NCI-H2227 (cell line): ENCODE data around the gene P2RX7.
"Not testable (repeated sequence)": the region's sequence is repeated elsewhere in the genome, so short reads cannot be mapped to it uniquely, and the experiment has no call there.

ENCODE experiments used
- DNase-seq: peaks from one replicate; lab custom pipeline; 2025; ENCODE audit not compliant: unreplicated experiment; lab: John Stamatoyannopoulos, UW

Gene P2RX7

DNA sequence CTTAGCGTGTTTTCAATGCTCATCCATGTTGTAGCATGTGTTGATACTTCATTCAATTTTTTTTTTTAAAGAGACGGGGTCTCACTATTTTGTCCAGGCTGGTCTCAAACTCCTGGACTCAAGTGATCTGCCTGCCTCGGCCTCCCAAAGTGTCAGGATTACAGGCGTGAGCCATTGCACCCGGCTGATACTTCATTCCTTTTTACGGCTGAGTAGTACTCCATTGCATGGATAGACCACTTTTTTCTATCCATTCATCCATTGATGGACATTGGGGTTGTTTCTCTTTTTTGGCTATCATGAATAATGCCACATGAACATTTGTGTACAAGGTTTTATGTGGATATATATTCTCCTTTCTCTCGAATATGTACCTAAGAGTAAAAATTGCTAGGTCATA, 1.2 kb downstream of the P2RX7 start:
- no peak for DNase-seq

DNA sequence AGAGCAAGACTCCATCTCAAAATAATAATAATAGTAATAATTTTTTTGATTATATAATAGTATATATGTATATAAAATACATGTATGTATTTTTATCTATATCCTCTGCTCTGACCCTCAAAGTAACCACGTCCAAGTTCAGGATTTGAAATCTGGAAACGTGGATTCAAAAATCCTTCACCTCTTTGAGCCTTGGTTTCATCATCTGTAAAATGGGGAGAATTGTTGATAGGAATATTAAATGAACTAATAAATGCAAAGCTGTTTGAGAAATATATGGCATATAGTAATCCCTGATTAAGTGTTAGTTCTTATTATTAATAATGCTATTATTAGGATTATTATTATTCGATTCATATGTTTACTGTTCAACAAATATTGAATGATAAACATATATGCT, 2.6 kb downstream of the P2RX7 start:
- no peak for DNase-seq

DNA sequence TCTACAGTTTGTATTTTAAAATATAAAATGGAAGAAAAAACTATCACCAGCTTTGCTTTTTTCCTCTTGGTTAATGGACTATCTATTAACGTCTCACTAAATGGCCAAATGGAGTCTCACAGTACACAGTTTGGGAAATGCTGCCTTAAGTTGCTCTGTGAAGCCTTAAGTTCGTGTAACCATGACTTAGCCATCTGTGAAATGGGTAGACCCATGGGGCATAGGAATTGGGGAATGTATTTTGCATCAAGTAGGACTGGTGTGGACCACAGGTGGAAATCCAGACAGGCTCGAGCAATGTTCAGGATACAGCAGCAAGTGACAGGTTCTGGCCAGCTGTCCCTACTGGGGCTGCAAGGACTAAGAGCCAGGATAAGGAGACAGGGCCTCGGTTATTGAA, 4.8 kb downstream of the P2RX7 start:
- no peak for DNase-seq

DNA sequence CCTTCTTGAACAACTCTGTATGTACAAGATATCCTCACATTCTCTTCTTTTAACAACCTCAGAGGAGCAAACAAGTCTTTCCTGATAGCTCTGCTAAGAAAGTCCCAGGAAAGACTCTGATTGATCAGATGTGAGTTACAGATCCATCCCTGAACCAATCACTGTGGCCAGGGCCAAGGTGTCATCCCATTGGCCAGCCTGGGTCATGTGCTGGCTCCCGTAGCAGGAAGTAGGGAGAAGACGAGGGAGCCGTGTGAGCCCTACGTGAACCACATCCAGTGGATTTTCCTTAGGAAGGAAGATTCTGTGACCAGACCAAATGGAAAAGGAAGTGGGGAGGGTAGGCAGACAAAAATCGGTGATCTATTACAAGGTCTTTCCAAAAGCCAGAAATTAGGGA, 5.6 kb downstream of the P2RX7 start:
- DNase-seq = no peak

DNA sequence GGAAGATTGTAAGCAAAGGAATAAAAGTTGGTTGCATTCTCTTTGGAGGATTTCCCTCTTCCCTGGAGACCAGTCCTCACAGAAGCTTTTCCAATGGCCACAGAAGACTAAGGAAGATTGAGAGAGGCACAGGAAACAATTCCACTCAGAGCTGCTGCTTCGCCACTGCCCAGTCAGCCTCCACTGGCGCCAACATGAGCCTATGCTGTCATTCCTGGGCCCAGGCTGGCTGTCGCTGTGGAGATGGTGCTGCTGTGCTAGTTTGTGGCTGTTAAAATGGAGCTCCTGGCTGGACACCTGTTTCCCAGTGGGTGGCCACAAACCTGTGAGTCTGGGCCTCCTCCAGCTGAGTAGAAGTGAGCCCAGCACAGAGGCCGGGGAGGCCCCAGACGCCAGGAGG, 6.6 kb downstream of the P2RX7 start:
- no peak for DNase-seq

DNA sequence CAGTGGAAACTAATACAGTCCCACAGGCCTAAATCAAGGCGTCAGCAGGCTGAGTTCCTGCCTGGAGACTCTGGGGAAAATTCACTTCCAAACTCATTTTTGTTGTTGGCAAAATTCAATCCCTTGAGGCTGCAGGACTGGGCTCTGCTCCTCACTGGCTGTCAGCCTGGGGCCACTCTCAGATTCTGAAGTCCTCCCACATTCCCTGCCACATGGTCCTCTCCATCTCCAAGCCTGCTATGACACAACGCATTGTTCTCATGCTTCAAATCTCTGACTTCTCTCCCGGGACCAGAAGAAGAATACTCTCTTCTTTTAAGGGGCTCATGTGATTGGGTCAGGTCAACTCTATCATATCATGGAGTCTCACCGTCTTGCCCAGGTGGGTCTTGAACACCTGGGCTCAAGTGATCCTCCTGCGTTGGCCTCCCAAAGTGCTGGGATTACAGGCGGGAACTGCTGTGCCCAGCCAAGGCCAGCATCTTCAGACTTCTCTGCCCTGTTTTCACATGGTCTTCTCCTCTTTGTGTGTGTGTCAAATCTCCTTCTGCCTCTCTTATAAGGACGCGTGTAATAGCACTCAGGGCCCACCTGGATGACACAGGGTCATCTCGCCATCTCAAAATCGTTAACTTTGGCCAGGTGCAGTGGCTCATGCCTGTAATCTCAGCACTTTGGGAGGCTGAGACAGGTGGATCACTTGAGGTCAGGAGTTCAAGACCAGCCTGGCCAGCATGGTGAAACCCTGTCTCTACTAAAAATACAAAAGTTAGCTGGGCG, 9.7 kb downstream of the P2RX7 start:
- no peak for DNase-seq

DNA sequence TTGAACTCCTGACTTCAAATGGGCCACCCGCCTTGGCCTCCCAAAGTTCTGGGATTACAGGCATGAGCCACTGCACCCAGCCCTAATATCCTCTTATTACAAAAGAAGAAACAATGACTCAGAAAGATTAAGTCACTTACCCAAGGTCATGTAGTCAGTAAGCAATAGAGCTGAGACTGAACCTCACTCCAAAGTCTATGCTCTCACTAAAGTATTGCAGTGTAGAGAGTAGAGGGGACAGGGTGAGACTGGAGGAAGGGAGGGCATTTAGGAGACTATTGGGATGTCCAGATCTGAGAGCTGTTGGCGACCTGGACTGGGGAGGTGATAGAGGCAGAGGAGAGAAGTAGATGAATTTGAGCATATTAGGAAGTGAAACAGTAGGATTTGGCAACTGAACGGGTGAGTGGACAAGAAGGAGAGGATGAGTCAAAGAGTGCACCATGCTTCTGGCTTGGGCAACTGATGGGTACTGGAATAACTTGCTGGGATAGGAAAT, 11.8 kb downstream of the P2RX7 start:
- no peak for DNase-seq

DNA sequence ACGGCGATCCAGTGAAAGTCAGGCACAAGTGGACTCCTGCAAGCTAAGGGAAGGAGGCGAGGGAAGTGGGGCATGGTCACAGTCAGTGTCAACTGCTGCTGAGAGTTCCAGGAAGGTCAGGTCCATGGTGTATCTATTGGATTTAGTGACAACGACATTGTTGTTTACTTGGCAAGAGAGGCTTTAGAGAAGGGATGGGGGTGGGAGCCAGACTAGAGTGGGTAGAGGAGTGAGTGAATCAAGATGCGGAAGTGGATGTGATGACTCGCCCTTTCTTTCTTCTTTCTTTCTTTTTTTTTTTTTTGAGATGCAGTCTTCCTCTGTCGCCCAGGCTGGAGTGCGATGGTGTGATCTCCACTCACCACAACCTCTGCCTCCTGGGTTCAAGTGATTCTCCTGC, 12.5 kb downstream of the P2RX7 start:
- DNase-seq = no peak

DNA sequence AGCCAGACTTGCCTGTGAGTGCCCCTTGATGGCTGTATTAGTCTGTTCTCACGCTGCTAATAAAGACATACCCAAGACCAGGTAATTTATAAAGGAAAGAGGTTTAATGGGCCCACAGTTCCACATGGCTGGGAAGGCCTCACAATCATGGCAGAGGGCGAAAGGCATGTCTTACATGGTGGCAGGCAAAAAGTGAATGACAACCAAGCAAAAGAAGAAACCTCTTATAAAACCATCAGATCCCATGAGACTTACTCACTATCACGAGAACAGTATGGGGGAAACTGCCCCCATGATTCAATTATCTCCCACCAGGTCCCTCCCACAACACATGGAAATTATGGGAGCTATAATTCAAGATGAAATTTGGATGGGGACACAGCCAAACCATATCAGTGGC, 16.6 kb downstream of the P2RX7 start:
- DNase-seq = not testable (repeated sequence)

DNA sequence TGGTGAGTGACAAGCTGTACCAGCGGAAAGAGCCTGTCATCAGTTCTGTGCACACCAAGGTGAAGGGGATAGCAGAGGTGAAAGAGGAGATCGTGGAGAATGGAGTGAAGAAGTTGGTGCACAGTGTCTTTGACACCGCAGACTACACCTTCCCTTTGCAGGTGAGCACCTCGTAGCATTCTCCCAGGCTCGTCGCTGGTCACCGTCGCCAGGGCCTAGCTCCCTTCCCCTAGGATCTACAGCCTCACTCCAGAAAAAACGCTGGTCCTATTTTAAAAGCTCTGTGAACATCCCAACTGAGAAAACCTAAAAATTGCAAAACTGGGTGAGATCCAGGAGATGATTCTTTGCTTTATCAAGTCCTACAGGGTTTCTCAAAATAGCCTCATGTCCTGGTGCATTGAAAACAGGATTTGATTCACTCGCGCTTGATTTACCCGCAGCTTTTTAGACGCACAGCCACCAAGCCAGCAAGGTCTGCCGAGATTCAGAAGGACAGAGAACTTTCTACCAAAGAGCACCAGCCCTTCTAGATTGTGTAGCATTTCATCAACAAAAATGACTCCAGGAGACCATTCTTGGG, 22.2 kb downstream of the P2RX7 start:
- DNase-seq = no peak

DNA sequence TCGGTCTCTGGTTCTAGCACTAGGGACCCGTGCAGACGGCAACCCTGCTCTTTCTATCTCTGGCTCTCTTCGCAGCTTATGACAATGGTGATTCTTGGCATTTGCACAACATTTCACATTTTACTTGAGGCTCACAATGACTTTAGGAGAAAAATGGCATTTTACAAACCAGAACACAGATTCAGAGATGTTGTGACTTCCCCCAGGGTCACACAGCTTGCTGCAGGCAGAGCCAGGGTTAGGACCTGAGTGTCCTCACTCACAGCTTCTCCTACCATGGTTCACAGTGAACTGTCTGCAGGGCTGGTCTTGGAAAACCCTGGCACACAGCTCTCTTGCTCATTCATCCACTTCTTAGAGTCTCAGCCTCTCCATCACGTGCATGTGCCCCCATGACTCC, 23.7 kb downstream of the P2RX7 start:
- DNase-seq = no peak

DNA sequence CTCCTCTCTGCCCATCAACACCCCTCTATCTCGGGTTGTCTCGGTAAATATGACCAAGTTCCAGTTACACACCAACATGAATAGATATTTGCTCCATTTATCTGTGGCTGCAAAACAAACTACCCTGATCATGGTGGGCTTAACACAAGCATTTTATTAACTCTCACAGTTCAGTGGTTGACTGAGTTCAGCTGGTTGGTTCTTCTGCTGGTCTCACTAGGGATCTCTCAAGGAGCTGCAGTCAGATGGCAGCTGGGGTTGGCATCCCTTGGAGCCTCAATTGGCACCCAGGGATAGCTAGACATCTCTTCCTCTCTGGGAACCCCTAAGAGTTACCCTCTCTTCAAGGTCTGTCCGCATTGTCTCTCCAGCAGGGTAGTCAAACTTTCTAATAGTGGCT, 25.4 kb downstream of the P2RX7 start:
- DNase-seq = no peak

DNA sequence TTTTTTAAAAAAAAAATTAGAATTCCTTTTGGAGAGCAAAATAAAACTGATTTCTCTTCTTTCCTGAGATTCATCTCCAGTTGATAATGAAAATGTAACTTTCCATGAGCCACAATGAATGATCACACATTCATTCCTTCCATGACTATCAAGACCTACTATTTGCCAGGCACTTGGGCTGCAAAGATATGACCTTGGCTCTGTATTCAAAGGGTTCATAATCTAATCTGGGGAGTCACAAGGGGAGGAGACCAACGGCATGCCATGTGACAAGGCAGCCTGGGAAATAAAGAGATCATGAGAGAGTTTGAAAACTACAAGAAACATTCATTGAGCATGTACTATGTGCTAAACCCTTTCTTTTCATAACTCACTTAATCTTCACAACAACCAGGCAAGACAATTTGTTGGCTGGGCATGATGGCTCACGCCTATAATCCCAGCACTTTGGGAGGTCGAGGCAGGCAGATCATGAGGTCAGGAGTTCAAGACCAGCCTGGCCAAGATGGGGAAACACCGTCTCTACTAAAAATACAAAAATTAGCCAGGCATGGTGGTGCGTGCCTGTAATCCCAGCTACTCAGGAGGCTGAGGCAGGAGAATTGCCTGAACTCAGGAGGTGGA, 26.2 kb downstream of the P2RX7 start:
- DNase-seq = not testable (repeated sequence)

DNA sequence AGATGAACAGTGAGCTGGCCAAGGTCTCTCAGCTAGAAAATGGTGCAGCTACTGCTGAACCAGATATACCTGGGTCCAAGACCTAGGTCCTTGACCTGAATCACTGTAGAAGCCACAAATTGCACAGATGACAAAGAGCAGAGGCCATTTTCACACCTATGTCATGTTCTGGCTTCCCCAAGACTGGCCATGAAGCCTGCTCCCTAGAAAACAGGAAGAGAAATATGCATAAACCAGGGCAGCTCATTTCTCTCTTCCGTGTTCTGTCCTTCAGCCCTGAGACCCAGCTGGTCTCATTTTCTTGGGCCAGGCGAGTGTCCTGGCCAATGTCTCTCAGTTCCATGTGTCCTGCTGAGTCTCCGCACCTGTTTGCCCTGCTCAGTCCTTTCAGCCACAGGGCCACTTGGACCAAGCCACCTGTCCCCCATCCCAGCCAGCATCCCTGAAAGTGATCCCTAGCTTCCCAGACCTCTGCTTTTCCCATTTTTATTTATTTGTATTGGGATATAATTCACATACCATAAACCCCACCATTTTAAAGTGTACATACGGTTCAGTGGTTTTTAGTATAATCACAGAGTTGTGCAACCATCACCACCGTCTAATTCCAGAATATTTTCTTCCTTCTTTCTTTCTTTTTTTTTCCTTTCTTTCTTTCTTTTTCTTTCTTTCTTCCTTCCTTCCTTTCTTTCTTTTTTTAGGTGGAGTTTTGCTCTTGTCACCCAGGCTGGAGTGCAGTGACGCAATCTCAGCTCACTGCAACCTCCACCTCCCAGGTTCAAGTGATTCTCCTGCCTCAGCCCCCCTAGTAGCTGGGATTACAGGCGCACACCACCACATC, 27.0 kb downstream of the P2RX7 start:
- no peak for DNase-seq

DNA sequence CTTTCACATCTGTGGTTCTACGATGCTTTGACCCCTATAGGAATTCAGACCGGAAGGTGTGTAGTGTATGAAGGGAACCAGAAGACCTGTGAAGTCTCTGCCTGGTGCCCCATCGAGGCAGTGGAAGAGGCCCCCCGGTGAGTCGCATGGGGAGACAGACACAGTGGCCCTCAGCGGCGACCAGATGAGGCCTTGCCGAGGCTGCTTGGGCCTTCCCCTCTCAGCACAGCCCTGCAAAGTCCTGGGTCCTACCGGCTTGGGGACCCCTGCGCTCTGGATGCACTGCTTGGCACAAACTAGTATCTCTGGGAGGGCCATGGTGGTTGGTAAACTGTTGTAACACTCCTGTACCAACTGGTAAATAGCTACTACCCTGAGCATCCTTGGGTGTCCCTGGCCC, 29.7 kb downstream of the P2RX7 start:
- DNase-seq = no peak

DNA sequence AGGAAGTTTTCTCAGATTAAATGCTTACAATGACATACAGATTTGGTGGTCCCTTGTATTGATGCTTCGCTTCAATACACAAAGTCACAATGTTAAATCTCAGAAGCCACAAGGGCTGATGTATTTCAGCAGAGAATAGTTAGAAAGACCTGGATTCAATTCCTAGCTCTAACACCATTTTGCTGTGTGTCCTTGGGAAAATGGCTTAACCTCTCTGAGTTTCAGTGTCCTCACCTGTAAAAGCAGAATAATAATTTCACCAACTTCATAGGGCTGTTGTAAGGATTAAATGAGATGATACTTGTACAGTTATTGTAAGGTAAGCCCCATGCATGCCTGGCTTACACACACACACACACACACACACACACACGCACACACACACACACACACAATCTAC, 30.3 kb downstream of the P2RX7 start:
- no peak for DNase-seq

DNA sequence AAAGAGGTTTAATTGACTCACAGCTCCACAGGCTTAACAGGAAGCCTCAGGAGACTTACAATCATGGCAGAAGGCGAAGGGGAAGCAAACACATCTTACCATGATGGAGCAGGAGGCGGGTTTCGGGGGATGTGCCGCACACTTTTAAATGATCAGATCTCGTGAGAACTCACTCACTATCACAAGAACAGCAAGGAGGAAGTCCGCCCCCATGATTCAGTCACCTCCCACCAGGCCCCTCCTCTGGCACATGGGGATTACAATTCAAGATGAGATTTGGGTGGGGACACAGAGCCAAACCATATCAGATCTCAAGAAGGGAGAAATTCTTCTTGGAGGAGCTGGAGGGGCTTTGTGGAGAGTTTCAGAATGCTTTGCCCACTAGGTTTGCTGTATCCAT, 32.2 kb downstream of the P2RX7 start:
- DNase-seq = not testable (repeated sequence)

DNA sequence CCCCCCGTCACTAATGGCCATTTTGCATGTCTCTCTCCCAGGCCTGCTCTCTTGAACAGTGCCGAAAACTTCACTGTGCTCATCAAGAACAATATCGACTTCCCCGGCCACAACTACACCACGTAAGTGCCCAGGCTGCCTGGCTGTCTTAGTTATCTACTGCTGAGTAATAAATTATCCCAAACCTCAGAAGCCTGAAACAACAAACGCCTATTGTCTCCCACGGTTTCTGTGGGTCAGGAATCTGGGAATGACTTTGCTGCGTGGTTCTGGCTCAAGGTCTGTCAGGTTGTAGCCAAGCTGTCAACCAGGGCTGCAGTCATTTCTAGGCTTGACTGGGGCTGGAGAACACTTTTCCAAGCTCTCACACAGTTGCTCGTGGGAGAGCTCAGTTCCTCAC, 32.6 kb downstream of the P2RX7 start:
- no peak for DNase-seq

DNA sequence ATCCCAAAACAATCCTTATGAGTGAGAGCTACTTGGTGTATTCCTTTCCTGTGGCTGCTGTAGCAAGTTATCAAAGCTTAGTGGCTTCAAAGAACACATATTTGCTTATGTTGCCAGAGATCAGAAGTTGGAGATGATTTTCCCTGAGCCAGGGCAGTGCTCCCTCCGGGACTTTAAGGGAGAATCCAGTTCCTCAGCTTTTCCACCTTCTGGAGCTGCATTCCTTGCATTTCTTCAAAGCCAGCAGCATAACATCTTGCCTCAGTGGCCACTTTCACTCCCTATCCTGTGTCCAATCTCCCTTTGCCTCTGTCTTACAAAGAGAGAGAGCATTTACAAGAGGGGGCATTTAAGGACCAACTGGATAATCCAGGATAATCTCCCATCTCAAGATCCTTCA, 33.7 kb downstream of the P2RX7 start:
- no peak for DNase-seq

DNA sequence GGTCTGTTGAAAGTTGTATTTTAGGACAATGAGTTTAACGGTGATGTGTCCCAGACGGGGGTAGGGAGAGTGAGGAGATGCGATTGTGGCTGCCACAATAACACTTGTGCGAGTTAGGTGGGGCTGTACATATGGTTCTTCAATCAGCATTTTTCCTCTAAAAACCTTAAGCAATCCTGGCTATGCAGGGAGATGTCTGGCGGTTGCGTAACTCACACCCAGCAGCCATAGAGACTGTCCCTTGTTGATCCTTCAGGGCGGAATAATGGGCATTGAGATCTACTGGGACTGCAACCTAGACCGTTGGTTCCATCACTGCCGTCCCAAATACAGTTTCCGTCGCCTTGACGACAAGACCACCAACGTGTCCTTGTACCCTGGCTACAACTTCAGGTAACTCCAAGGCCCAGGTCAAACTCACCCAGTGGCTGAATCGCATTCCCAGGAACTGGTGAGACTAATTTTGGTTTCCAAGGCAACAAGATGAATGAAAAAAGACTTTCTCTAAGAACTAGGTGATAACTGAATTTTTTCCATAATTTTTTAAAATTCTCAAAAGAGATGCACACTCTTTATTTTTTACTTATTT, 34.6 kb downstream of the P2RX7 start:
- DNase-seq = no peak

DNA sequence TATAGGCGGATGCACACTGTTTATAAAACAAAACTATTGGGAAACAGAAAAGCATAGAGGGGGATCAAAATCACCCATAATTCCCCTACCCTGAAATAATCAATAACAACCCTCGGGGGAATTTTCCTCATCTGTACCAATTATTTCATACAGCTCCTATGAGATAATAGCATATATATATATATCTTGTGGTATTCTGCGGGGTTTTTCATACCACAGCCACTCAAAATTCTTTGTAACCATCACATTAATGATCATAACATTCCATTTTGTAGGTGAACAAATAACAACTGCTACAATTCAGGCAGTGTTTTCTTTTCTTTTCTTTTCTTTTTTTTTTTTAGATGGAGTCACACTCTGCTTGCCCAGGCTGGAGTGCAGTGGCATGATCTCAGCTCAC, 35.3 kb downstream of the P2RX7 start:
- DNase-seq = no peak
